Measurements from ENCODE around the gene PPA1.
"Not testable (repeated sequence)": the region's sequence is repeated elsewhere in the genome, so short reads cannot be mapped to it uniquely, and the experiment has no call there.

PPA1 gene

DNA sequence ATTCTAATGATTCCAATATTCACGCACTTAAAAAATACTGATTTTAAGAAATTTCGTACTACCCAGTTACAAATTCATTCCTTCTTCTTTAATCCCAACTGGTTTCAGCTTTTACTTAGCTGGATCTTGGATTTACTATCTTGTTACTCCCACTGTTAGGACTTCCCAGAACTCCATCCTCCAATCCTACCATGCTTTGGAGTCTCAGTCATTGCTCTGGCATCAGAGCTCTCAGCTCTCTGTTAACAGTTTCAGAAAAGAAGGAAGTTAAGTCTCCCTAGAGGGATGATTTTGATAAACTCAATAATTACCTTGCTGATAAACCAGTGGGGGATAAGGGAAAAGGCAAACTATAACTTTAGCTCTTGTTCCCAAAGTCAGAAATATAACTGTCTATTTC is 9.5 kb downstream of the PPA1 start:
- H3K79me2 ChIP-seq (ENCODE audit: insufficient read depth, low read length): peaks cover 41% of the 10 kb centered on the region

GRCh38 chr10:70222811-70223447 is 10.3 kb downstream of the PPA1 start:
- Histone ChIP-seq H3K36me3 (ENCODE audit: insufficient read depth, low read length) (peaks cover 66% of the 10 kb centered on the region), H3K79me2 (ENCODE audit: insufficient read depth, low read length) (peaks cover 33% of the 10 kb centered on the region)
- not testable (repeated sequence) for H3K4me2 ChIP-seq (ENCODE audit: low read length); H3K9me3 ChIP-seq (ENCODE audit: low read length); H3K4me3 ChIP-seq (ENCODE audit: low read depth, low read length, poor library complexity, severe bottlenecking); H3K27me3 ChIP-seq (ENCODE audit: insufficient read depth, low read length); H3K27ac ChIP-seq (ENCODE audit: low read depth, low read length, poor library complexity, severe bottlenecking); H3K4me1 ChIP-seq (ENCODE audit: insufficient read depth, low read length, severe bottlenecking); H3K9me2 ChIP-seq (ENCODE audit: low read depth, low read length); H2AFZ ChIP-seq (ENCODE audit: low read length); H4K20me1 ChIP-seq (ENCODE audit: insufficient read depth, low read length); H3K9ac ChIP-seq (ENCODE audit: low read length); H3F3A ChIP-seq (ENCODE audit: insufficient read depth, low read length)

More for the DNA sequence above, 9.5 kb downstream of the PPA1 start:
- Histone ChIP-seq H3K9me3 (ENCODE audit: low read length) (no peaks in the 10 kb centered on the region), H2AFZ (ENCODE audit: low read length) (no peak overlapping the region), H3F3A (ENCODE audit: insufficient read depth, low read length) (no peaks in the 10 kb centered on the region), H3K4me1 (ENCODE audit: insufficient read depth, low read length, severe bottlenecking) (peaks cover 8% of the 10 kb centered on the region), H3K36me3 (ENCODE audit: insufficient read depth, low read length) (peaks cover 66% of the 10 kb centered on the region), H3K9me2 (ENCODE audit: low read depth, low read length) (no peaks in the 10 kb centered on the region), H3K4me2 (ENCODE audit: low read length) (no peak overlapping the region), H3K4me3 (ENCODE audit: low read depth, low read length, poor library complexity, severe bottlenecking) (no peak overlapping the region), H3K27ac (ENCODE audit: low read depth, low read length, poor library complexity, severe bottlenecking) (no peak overlapping the region), H4K20me1 (ENCODE audit: insufficient read depth, low read length) (no peaks in the 10 kb centered on the region), H3K27me3 (ENCODE audit: insufficient read depth, low read length) (no peaks in the 10 kb centered on the region), H3K9ac (ENCODE audit: low read length) (no peak overlapping the region)
- TF ChIP-seq CTCF (IDR thresholded peaks at IDR 0.05; ENCODE audit: low read length) (no peak), EZH2 (IDR thresholded peaks at IDR 0.05; ENCODE audit: borderline replicate concordance, low read length) (no peak)

GRCh38 chr10:70222340-70222794 is 10.9 kb downstream of the PPA1 start:
- H3F3A ChIP-seq (ENCODE audit: insufficient read depth, low read length): no peaks in the 10 kb centered on the region
- H3K9me3 ChIP-seq (ENCODE audit: low read length): no peaks in the 10 kb centered on the region
- H3K4me2 ChIP-seq (ENCODE audit: low read length): no peak overlapping the region
- no peak overlapping the region for H3K4me3 ChIP-seq (ENCODE audit: low read depth, low read length, poor library complexity, severe bottlenecking)
- peaks cover 30% of the 10 kb centered on the region for H3K79me2 ChIP-seq (ENCODE audit: insufficient read depth, low read length)
- H2AFZ ChIP-seq (ENCODE audit: low read length): no peak overlapping the region
- no peaks in the 10 kb centered on the region for H3K9me2 ChIP-seq (ENCODE audit: low read depth, low read length)
- TF ChIP-seq EZH2 (IDR thresholded peaks at IDR 0.05; ENCODE audit: borderline replicate concordance, low read length) (no peak), CTCF (IDR thresholded peaks at IDR 0.05; ENCODE audit: low read length) (no peak)
- H3K4me1 ChIP-seq (ENCODE audit: insufficient read depth, low read length, severe bottlenecking): peaks cover 4% of the 10 kb centered on the region
- no peak overlapping the region for H3K27ac ChIP-seq (ENCODE audit: low read depth, low read length, poor library complexity, severe bottlenecking)
- peaks cover 66% of the 10 kb centered on the region for H3K36me3 ChIP-seq (ENCODE audit: insufficient read depth, low read length)
- no peak overlapping the region for H3K9ac ChIP-seq (ENCODE audit: low read length)
- no peaks in the 10 kb centered on the region for H4K20me1 ChIP-seq (ENCODE audit: insufficient read depth, low read length)
- H3K27me3 ChIP-seq (ENCODE audit: insufficient read depth, low read length): no peaks in the 10 kb centered on the region

- Histone ChIP-seq H3K27ac (ENCODE audit: low read depth, low read length, poor library complexity, severe bottlenecking) (no peak overlapping the region), H3K9ac (ENCODE audit: low read length) (no peak overlapping the region), H3F3A (ENCODE audit: insufficient read depth, low read length) (no peaks in the 10 kb centered on the region), H4K20me1 (ENCODE audit: insufficient read depth, low read length) (no peaks in the 10 kb centered on the region), H2AFZ (ENCODE audit: low read length) (no peak overlapping the region), H3K79me2 (ENCODE audit: insufficient read depth, low read length) (0 out of 2 replicates have a peak, but pooled peaks cover 18% of the 10 kb centered on the region), H3K4me2 (ENCODE audit: low read length) (no peak overlapping the region), H3K4me1 (ENCODE audit: insufficient read depth, low read length, severe bottlenecking) (peaks cover 4% of the 10 kb centered on the region), H3K27me3 (ENCODE audit: insufficient read depth, low read length) (no peaks in the 10 kb centered on the region), H3K36me3 (ENCODE audit: insufficient read depth, low read length) (peaks cover 64% of the 10 kb centered on the region), H3K4me3 (ENCODE audit: low read depth, low read length, poor library complexity, severe bottlenecking) (no peak overlapping the region), H3K9me2 (ENCODE audit: low read depth, low read length) (no peaks in the 10 kb centered on the region), H3K9me3 (ENCODE audit: low read length) (no peaks in the 10 kb centered on the region)
- TF ChIP-seq CTCF (IDR thresholded peaks at IDR 0.05; ENCODE audit: low read length) (no peak), EZH2 (IDR thresholded peaks at IDR 0.05; ENCODE audit: borderline replicate concordance, low read length) (no peak)
Observed at GRCh38 chr10:70221030-70221429, 12.2 kb downstream of the PPA1 start.

All from OCI-LY1 (cell line).